Type B pancreatic cell (in vitro differentiated cells): ENCODE data around the gene PTBP3. TPM values are rescaled to one million over a fixed set of nuclear protein-coding genes. Genes with fewer than 3 reads are reported as not detected.

ENCODE experiments used
- DNase-seq: peaks from one replicate; pipeline ENCODE4 v3.0.0; 2021; ENCODE audit warnings: mixed read lengths; ENCODE audit not compliant: unreplicated experiment; ENCODE audit errors: extremely low spot score
- H3K27ac Mint-ChIP-seq: 2 replicates; pipeline ENCODE4 v1.8.0; 2021; ENCODE audit warnings: mild to moderate bottlenecking, mixed read lengths
- H3K27me3 Mint-ChIP-seq: 2 replicates; pipeline ENCODE4 v1.8.0; 2021; ENCODE audit warnings: mixed read lengths
- H3K36me3 Mint-ChIP-seq: 2 replicates; pipeline ENCODE4 v1.8.0; 2021; ENCODE audit warnings: mixed read lengths
- H3K4me1 Mint-ChIP-seq: one replicate; pipeline ENCODE4 v1.8.0; 2021; ENCODE audit warnings: mixed read lengths; ENCODE audit not compliant: unreplicated experiment
- H3K4me3 Mint-ChIP-seq: 2 replicates; pipeline ENCODE4 v1.8.0; 2021; ENCODE audit warnings: mild to moderate bottlenecking, mixed read lengths
- H3K9me3 Mint-ChIP-seq: 2 replicates; pipeline ENCODE4 v1.8.0; 2021; ENCODE audit warnings: mixed read lengths
- CTCF ChIP-seq: fragments of 200-600 bp; sonication (generic); conservative IDR thresholded peaks from 2 replicates; pipeline ENCODE4 v1.5.0; 2021; ENCODE audit warnings: antibody characterized with exemption, mild to moderate bottlenecking
- total RNA-seq: library from RNA; stranded (reverse); gene quantifications from 2 replicates; pipeline ENCODE4 v1.2.1, GENCODE V29; 2021; ENCODE audit warnings: low replicate concordance

Gene PTBP3
- total RNA-seq, 1 donor from 2014 or later, result 78.6 TPM

GRCh38 chr9:112296929-112297328 lies 36.5 kb downstream of the PTBP3 start:
- Mint-ChIP-seq H3K27me3 (no peaks in the 10 kb centered on the region), H3K4me1 (peaks cover 11% of the 10 kb centered on the region), H3K36me3 (peaks cover 25% of the 10 kb centered on the region), H3K9me3 (no peaks in the 10 kb centered on the region), H3K27ac (no peak overlapping the region), H3K4me3 (no peak overlapping the region)
- DNase-seq, result no peak
- TF ChIP-seq CTCF, result no peak

- DNase-seq, result no peak
- no peak for TF ChIP-seq CTCF
- no peak overlapping the region for H3K4me3 Mint-ChIP-seq
- peaks cover 9% of the 10 kb centered on the region for H3K4me1 Mint-ChIP-seq
- H3K27me3 Mint-ChIP-seq, result no peaks in the 10 kb centered on the region
- H3K9me3 Mint-ChIP-seq, result no peaks in the 10 kb centered on the region
- no peak overlapping the region for H3K27ac Mint-ChIP-seq
- peaks cover 26% of the 10 kb centered on the region for H3K36me3 Mint-ChIP-seq
Measured at GRCh38 chr9:112295174-112295573, 38.2 kb downstream of the PTBP3 start.

DNA sequence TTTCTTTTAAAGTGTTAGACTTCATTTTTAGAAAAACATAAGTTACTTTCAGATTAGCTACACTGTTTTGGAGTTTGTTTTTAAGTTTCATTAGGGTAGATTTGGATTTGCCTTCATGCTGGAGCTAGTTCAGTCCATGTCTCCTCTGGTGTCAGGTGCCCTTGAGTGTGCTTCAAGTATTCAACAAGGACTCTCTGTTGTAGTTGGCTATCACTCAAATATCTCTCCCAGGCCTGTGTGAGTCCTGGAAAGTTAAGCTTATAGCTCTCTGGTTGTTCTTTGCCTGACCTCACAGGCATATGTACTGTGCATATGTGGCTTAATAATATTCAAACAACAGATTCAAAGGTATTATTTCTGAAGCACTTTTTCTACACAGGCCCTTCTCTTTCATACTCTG lies 45.4 kb downstream of the PTBP3 start:
- Mint-ChIP-seq H3K27ac (peak overlapping the region; percentile 25), H3K9me3 (peaks cover 9% of the 10 kb centered on the region)

DNA sequence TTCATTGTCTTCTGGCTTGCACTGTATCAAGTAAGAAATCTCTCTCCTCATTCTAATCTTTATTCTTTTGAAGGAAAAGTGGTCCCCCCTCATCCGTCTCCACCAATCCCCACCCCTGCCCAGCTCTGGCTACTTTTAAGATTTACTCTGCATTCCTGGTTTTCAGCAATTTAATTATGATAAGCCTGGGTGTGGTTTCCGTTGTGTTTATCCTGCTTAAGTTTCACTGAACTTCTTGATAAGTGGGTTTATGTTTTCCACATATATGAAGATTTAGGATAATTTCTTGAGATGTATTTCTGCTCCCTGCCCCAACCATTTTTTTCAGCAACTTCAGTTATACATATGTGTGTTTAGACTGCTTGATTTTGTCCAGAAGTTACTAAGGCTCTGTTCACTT lies 46.5 kb downstream of the PTBP3 start:
- peaks cover 4% of the 10 kb centered on the region for H3K4me1 Mint-ChIP-seq
- H3K9me3 Mint-ChIP-seq, result peaks cover 9% of the 10 kb centered on the region
- H3K27ac Mint-ChIP-seq, result peak overlapping the region; percentile 60

More for the DNA sequence above, 45.4 kb downstream of the PTBP3 start:
- TF ChIP-seq CTCF, result no peak
- no peak for DNase-seq
- Mint-ChIP-seq H3K4me1 (peaks cover 4% of the 10 kb centered on the region), H3K36me3 (peaks cover 66% of the 10 kb centered on the region), H3K27me3 (no peaks in the 10 kb centered on the region), H3K4me3 (peak overlapping the region; percentile 31)

DNA sequence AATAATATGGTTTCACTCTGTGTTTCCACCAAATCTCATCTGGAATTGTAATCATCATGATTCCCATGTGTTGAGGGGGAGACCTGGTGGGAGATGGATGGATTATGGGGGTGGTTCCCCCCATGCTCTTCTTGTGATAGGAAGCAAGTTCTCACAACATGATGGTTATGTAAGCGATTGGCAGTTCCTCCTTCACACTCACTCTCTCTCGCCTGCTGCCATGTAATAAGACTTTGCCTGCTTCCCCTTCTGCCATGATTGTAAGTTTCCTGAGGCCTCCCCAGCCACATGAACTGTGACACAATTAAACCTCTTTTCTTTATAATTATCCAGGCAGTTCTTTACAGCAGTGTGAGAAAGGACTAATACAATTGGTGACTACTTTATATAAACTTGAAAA lies 48.4 kb downstream of the PTBP3 start:
- H3K4me3 Mint-ChIP-seq, result no peak overlapping the region

More for the DNA sequence above, 46.5 kb downstream of the PTBP3 start:
- Mint-ChIP-seq H3K36me3 (peaks cover 62% of the 10 kb centered on the region), H3K27me3 (no peaks in the 10 kb centered on the region), H3K4me3 (no peak overlapping the region)
- no peak for TF ChIP-seq CTCF
- no peak for DNase-seq

More for the DNA sequence above, 48.4 kb downstream of the PTBP3 start:
- no peak for TF ChIP-seq CTCF
- peaks cover 9% of the 10 kb centered on the region for H3K9me3 Mint-ChIP-seq
- no peak for DNase-seq
- H3K27me3 Mint-ChIP-seq, result no peaks in the 10 kb centered on the region
- peaks cover 4% of the 10 kb centered on the region for H3K4me1 Mint-ChIP-seq
- H3K27ac Mint-ChIP-seq, result no peak overlapping the region
- H3K36me3 Mint-ChIP-seq, result peaks cover 55% of the 10 kb centered on the region
